Stimulated activated CD4-positive, alpha-beta T cell treated with anti-CD3 and anti-CD28 coated beads, Interleukin-1b, Interleukin-23, amount 100 ng/mL, for 48 hours (primary cell): ENCODE results near the gene TTC31.
"Not testable (repeated sequence)": the region's sequence is repeated elsewhere in the genome, so short reads cannot be mapped to it uniquely, and the experiment has no call there.

Experiments
- DNase-seq: peaks from one replicate; pipeline ENCODE4 v3.0.0-alpha.2; 2020

Gene TTC31

GRCh38 chr2:74457549-74458131 lies 25.2 kb upstream of the TTC31 start:
- peak; percentile 82 for DNase-seq

- DNase-seq: peak; percentile 100
Measured at GRCh38 chr2:74458132-74458937, 24.5 kb upstream of the TTC31 start, which contains the start of gene WBP1. WBP1 (plus strand) TSS chr2:74458438; CDS start chr2:74458603, 165 bp downstream.

GRCh38 chr2:74458938-74459363 lies 23.9 kb upstream of the TTC31 start:
- no peak for DNase-seq

GRCh38 chr2:74459503-74460118 lies 23.3 kb upstream of the TTC31 start:
- not testable (repeated sequence) for DNase-seq

GRCh38 chr2:74460187-74460586 lies 22.7 kb upstream of the TTC31 start:
- DNase-seq: not testable (repeated sequence)

GRCh38 chr2:74461187-74462053 lies 21.5 kb upstream of the TTC31 start:
- DNase-seq: no peak

- DNase-seq: no peak
Measured at GRCh38 chr2:74462054-74462785, 20.7 kb upstream of the TTC31 start.

- no peak for DNase-seq
Measured at GRCh38 chr2:74462786-74463105, 20.1 kb upstream of the TTC31 start.

- DNase-seq: no peak
Measured at GRCh38 chr2:74464406-74464805, 18.5 kb upstream of the TTC31 start.

GRCh38 chr2:74470742-74471141 lies 12.1 kb upstream of the TTC31 start:
- not testable (repeated sequence) for DNase-seq

GRCh38 chr2:74471332-74472065 lies 11.4 kb upstream of the TTC31 start:
- no peak for DNase-seq

GRCh38 chr2:74472086-74472944 lies 10.6 kb upstream of the TTC31 start, which contains the start of gene MRPL53:
MRPL53 (minus strand) TSS chr2:74472680; CDS start chr2:74472660, 20 bp downstream.
- peak; percentile 94 for DNase-seq

GRCh38 chr2:74472945-74473258 lies 10.0 kb upstream of the TTC31 start:
- no peak for DNase-seq

- DNase-seq: no peak
Measured at GRCh38 chr2:74474481-74474880, 8.4 kb upstream of the TTC31 start.

GRCh38 chr2:74474899-74475298 lies 8.0 kb upstream of the TTC31 start:
- DNase-seq: no peak

GRCh38 chr2:74481431-74481830 lies 1.4 kb upstream of the TTC31 start:
- no peak for DNase-seq

- DNase-seq: peak; percentile 58
Measured at GRCh38 chr2:74481961-74482800, 700 bp upstream of the TTC31 start.

- DNase-seq: not testable (repeated sequence)
Measured at GRCh38 chr2:74483675-74484164, 839 bp downstream of the TTC31 start.

- DNase-seq: no peak
Measured at GRCh38 chr2:74486141-74486540, 3.3 kb downstream of the TTC31 start.
